ENCODE data around the gene FYB1. TPM values are rescaled to one million over a fixed set of nuclear protein-coding genes. Genes with fewer than 3 reads are reported as not detected.

FYB1 gene
- total and polyA plus RNA-seq, 2 experiments from 2014 or later = not detected

DNA sequence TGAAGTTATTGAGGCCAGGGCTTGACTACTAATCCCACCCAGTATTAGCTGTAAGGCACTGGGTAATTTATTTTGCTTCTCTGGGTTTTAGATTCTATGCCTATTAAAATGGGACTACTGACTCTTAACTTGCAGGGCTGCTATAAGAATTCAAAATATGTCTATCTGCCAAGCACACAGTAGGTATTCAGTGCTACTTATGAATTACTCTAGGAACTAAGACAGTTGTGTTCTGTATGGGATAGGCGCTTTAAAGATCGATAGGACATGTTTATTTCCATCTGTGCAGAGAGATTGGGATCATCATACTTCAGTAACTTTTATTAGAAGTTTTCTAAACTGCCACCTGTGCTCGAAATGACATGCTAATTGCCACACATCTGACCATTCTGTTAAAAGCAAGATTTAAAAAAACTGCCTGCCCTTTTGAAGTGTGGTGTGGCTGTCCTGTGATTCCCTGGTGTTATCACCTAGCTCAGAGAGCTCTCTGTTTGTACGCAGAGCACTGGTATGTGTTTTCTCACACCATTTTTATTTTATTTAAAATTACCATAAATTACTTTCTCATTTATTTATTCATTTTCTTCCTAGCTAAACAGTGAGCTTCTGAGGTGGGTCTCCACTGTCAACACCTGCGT is 58.7 kb downstream of the FYB1 start:
- no peak overlapping the region for H3K4me3 Mint-ChIP-seq
- H3K4me2 ChIP-seq = no peak overlapping the region
- H3K36me3 Mint-ChIP-seq (ENCODE audit: low read depth) = no peaks in the 10 kb centered on the region
- no peaks in the 10 kb centered on the region; the same call in 2 of the 3 replicates for H3K9me3 Mint-ChIP-seq
- no peak overlapping the region for H3K27ac Mint-ChIP-seq
- H3K27me3 Mint-ChIP-seq (ENCODE audit: insufficient read depth, low read depth, poor library complexity) = no peaks in the 10 kb centered on the region
- no peaks in the 10 kb centered on the region for H3K27me3 ChIP-seq (ENCODE audit: insufficient read depth)
- no peaks in the 10 kb centered on the region for H3K4me1 ChIP-seq (ENCODE audit: insufficient read depth)
- H2AFZ ChIP-seq = no peak overlapping the region
- no peak overlapping the region for H3K27ac ChIP-seq (ENCODE audit: low read depth)
- no peaks in the 10 kb centered on the region for H3K36me3 ChIP-seq (ENCODE audit: insufficient read depth)
- DNase-seq (ENCODE audit: low spot score) = no peak
- H3K79me2 ChIP-seq (replicated peaks; ENCODE audit: insufficient read depth) = no peaks in the 10 kb centered on the region
- no peaks in the 10 kb centered on the region for H4K20me1 ChIP-seq (replicated peaks; ENCODE audit: insufficient read depth)
- TF ChIP-seq CREB1 (CRISPR knock-in tag; IDR thresholded peaks at IDR 0.05; ENCODE audit: low read depth) = no peak
- TF ChIP-seq, protein P1, sequence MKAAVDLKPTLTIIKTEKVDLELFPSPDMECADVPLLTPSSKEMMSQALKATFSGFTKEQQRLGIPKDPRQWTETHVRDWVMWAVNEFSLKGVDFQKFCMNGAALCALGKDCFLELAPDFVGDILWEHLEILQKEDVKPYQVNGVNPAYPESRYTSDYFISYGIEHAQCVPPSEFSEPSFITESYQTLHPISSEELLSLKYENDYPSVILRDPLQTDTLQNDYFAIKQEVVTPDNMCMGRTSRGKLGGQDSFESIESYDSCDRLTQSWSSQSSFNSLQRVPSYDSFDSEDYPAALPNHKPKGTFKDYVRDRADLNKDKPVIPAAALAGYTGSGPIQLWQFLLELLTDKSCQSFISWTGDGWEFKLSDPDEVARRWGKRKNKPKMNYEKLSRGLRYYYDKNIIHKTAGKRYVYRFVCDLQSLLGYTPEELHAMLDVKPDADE (IDR thresholded peaks at IDR 0.05) = no peak
- no peak for TF ChIP-seq STAT1 (IDR thresholded peaks at IDR 0.05; ENCODE audit: unreplicated experiment)
- TF ChIP-seq JUNB (IDR thresholded peaks at IDR 0.05; ENCODE audit: unreplicated experiment) = no peak
- TF ChIP-seq EZH2 (IDR thresholded peaks at IDR 0.05; ENCODE audit: low read depth, unreplicated experiment) = no peak
- no peak for TF ChIP-seq POLR2AphosphoS5 (IDR thresholded peaks at IDR 0.05; ENCODE audit: low read depth)
- TF ChIP-seq, protein P2, sequence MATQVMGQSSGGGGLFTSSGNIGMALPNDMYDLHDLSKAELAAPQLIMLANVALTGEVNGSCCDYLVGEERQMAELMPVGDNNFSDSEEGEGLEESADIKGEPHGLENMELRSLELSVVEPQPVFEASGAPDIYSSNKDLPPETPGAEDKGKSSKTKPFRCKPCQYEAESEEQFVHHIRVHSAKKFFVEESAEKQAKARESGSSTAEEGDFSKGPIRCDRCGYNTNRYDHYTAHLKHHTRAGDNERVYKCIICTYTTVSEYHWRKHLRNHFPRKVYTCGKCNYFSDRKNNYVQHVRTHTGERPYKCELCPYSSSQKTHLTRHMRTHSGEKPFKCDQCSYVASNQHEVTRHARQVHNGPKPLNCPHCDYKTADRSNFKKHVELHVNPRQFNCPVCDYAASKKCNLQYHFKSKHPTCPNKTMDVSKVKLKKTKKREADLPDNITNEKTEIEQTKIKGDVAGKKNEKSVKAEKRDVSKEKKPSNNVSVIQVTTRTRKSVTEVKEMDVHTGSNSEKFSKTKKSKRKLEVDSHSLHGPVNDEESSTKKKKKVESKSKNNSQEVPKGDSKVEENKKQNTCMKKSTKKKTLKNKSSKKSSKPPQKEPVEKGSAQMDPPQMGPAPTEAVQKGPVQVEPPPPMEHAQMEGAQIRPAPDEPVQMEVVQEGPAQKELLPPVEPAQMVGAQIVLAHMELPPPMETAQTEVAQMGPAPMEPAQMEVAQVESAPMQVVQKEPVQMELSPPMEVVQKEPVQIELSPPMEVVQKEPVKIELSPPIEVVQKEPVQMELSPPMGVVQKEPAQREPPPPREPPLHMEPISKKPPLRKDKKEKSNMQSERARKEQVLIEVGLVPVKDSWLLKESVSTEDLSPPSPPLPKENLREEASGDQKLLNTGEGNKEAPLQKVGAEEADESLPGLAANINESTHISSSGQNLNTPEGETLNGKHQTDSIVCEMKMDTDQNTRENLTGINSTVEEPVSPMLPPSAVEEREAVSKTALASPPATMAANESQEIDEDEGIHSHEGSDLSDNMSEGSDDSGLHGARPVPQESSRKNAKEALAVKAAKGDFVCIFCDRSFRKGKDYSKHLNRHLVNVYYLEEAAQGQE (IDR thresholded peaks at IDR 0.05; ENCODE audit: unreplicated experiment) = no peak
- TF ChIP-seq ZNF114 (CRISPR knock-in tag; IDR thresholded peaks at IDR 0.05) = no peak
- no peak for TF ChIP-seq ZNF331 (CRISPR knock-in tag; IDR thresholded peaks at IDR 0.05; ENCODE audit: low read depth)
- ATAC-seq = no peak
- 0 out of 2 replicates have a peak, but pooled peaks cover 5% of the 10 kb centered on the region for H3K9me2 ChIP-seq (ENCODE audit: insufficient read depth)
- H3F3A ChIP-seq (replicated peaks; ENCODE audit: low read depth) = no peaks in the 10 kb centered on the region
- no peaks in the 10 kb centered on the region; the same call in 2 of the 3 replicates for H3K4me1 Mint-ChIP-seq
- H3K4me3 ChIP-seq = no peak overlapping the region

DNA sequence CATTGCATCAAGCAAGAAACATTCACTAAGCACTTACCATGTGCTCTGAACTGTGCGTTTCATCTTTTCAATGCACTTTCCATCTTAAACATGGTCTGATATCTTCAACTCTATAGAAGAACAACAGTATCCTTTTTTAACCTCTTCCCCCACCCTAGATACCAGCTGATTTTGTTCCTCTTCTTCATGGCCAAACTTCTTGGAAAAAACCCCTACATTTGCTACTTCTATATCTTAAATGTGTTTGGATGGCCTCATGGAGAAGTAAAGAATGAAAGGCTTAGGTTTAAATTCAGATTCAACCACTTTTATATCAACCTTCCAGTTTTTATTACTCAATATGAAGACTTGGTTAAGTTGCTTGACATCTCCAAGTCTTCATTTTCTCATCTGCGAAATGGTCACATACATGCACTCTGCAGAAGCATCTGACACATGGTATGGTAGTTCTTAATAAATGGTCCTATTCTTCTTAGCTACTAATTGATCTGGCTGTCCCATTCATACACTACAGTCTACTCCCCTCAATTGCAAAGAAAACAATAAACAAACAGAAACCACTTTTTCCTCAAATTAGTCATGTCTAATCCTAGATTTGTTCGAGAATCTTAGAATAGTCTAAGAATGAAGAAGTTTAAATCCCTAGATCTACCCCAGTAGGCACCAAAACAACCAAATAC is 59.4 kb downstream of the FYB1 start:
- H3K4me2 ChIP-seq = no peak overlapping the region
- H3K27me3 ChIP-seq (ENCODE audit: insufficient read depth) = no peaks in the 10 kb centered on the region
- Mint-ChIP-seq H3K9me3 (no peaks in the 10 kb centered on the region; the same call in 2 of the 3 replicates), H3K4me1 (no peaks in the 10 kb centered on the region; the same call in 2 of the 3 replicates), H3K4me3 (no peak overlapping the region), H3K27ac (no peak overlapping the region), H3K27me3 (ENCODE audit: insufficient read depth, low read depth, poor library complexity) (no peaks in the 10 kb centered on the region), H3K36me3 (ENCODE audit: low read depth) (no peaks in the 10 kb centered on the region)
- H3K9me2 ChIP-seq (ENCODE audit: insufficient read depth) = 0 out of 2 replicates have a peak, but pooled peaks cover 5% of the 10 kb centered on the region
- no peaks in the 10 kb centered on the region for H3F3A ChIP-seq (replicated peaks; ENCODE audit: low read depth)
- H3K27ac ChIP-seq (ENCODE audit: low read depth) = no peak overlapping the region
- H4K20me1 ChIP-seq (replicated peaks; ENCODE audit: insufficient read depth) = no peaks in the 10 kb centered on the region
- ATAC-seq (no peak), DNase-seq (ENCODE audit: low spot score) (no peak)
- H3K4me1 ChIP-seq (ENCODE audit: insufficient read depth) = no peaks in the 10 kb centered on the region
- H3K79me2 ChIP-seq (replicated peaks; ENCODE audit: insufficient read depth) = no peaks in the 10 kb centered on the region
- no peak overlapping the region for H2AFZ ChIP-seq
- no peak overlapping the region for H3K4me3 ChIP-seq
- H3K36me3 ChIP-seq (ENCODE audit: insufficient read depth) = no peaks in the 10 kb centered on the region
- TF ChIP-seq, protein P3, sequence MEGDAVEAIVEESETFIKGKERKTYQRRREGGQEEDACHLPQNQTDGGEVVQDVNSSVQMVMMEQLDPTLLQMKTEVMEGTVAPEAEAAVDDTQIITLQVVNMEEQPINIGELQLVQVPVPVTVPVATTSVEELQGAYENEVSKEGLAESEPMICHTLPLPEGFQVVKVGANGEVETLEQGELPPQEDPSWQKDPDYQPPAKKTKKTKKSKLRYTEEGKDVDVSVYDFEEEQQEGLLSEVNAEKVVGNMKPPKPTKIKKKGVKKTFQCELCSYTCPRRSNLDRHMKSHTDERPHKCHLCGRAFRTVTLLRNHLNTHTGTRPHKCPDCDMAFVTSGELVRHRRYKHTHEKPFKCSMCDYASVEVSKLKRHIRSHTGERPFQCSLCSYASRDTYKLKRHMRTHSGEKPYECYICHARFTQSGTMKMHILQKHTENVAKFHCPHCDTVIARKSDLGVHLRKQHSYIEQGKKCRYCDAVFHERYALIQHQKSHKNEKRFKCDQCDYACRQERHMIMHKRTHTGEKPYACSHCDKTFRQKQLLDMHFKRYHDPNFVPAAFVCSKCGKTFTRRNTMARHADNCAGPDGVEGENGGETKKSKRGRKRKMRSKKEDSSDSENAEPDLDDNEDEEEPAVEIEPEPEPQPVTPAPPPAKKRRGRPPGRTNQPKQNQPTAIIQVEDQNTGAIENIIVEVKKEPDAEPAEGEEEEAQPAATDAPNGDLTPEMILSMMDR (conservative IDR thresholded peaks at IDR 0.05; ENCODE audit: low read depth in 2 of 2) = no peak
- no peak for TF ChIP-seq ZNF114 (CRISPR knock-in tag; IDR thresholded peaks at IDR 0.05)
- no peak for TF ChIP-seq EZH2 (IDR thresholded peaks at IDR 0.05; ENCODE audit: low read depth, unreplicated experiment)
- TF ChIP-seq, protein P1 (IDR thresholded peaks at IDR 0.05) = no peak

Measured in GM23338 (cell line).